ENCODE data around the gene BDKRB1. TPM values are rescaled to one million over a fixed set of nuclear protein-coding genes. Genes with fewer than 3 reads are reported as not detected.

Gene BDKRB1
- polyA plus RNA-seq (2011; rRNA removed) (160 and 215 TPM in 2 replicates), polyA minus RNA-seq (2011; rRNA and poly(A)+ RNA removed) (155 and 203 TPM in 2 replicates)

GRCh38 chr14:96255501-96256366, at the start of gene BDKRB1:
BDKRB1 (plus strand) TSS chr14:96256210; CDS start chr14:96263683, 7,473 bp downstream.
- ChIA-PET POLR2A (interaction anchor here (0.7 to 2.0 kb wide), 9 partner anchors 9 to 151 kb away, joined by 3 to 12 read pairs (median 5); partner anchors contain the start of gene BDKRB2), CTCF (interaction anchor here (0.6 to 3.3 kb wide), 7 partner anchors 19 to 171 kb away, joined by 3 to 18 read pairs (median 3); no protein-coding TSS in a partner anchor)
- peak; percentile 82 for DNase-seq (ENCODE audit: low read depth, low spot score)
- Histone ChIP-seq H3K27me3 (ENCODE audit: control insufficient read depth, insufficient read depth, low read length) (no peaks in the 10 kb centered on the region), H3K4me3 (ENCODE audit: low read depth, low read length) (peak within 1 kb of the TSS; percentile 67), H3K9me3 (ENCODE audit: control insufficient read depth, insufficient read depth, low read length) (peaks cover 7% of the 10 kb centered on the region), H3K27ac (ENCODE audit: low read depth, low read length) (peak within 1 kb of the TSS; percentile 98)
- TF ChIP-seq CTCF (IDR thresholded peaks at IDR 0.05; ENCODE audit: low read depth, low read length): no peak

DNA sequence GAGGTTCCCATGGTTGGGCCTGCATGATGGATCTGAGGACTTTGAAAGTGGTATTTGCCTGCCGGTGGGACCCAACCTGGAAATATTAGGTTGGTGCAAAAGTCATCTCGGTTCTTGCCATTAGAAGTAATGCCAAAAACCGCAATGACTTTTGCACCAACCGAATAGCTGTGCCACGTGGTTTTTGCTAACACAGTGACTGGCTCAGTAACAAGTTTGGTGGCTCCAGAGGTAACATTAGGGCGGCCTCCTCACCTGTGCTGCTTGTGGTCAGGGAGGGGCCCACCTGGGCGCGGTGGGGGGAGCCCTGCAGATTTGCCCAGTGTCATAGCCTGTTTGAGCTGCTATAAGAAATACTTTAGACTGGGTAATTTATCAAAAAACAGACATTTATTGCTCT, 49.5 kb upstream of the BDKRB1 start:
- Histone ChIP-seq H3K27ac (ENCODE audit: low read depth, low read length) (peak overlapping the region; percentile 47), H3K4me3 (ENCODE audit: low read depth, low read length) (peak overlapping the region; percentile 76), H3K27me3 (ENCODE audit: control insufficient read depth, insufficient read depth, low read length) (no peaks in the 10 kb centered on the region), H3K9me3 (ENCODE audit: control insufficient read depth, insufficient read depth, low read length) (peaks cover 13% of the 10 kb centered on the region)
- DNase-seq (ENCODE audit: low read depth, low spot score): no peak
- CTCF ChIA-PET: interaction anchor here (6.1 kb wide), 1 partner anchor 106 kb away, joined by 42 read pairs; no protein-coding TSS in a partner anchor
- TF ChIP-seq CTCF (IDR thresholded peaks at IDR 0.05; ENCODE audit: low read depth, low read length): no peak
- POLR2A ChIA-PET: interaction anchor here (0.7 to 2.8 kb wide), 4 partner anchors 30 to 212 kb away, joined by 4 to 26 read pairs (median 12); no protein-coding TSS in a partner anchor

DNA sequence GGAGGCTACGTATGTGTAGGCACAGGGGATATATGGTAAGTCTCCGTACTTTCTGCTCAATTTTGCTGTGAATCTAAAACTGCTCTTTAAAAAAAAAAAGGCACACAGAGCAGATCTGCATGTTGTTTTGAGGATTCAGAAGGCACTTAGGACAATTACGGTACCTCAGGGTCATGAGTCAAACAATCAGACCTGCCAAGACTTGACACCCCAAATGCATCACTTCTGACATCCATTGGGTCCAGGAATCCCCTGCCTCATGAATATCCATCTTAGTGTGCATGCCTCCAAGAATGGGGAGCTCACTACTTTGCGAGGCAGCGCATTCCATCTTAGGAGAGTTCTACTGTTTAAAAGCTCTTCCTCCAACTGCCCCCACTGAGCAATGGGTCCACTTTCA, 48.3 kb upstream of the BDKRB1 start:
- H3K27me3 ChIP-seq (ENCODE audit: control insufficient read depth, insufficient read depth, low read length): no peaks in the 10 kb centered on the region
- TF ChIP-seq CTCF (IDR thresholded peaks at IDR 0.05; ENCODE audit: low read depth, low read length): no peak
- peaks cover 22% of the 10 kb centered on the region for H3K9me3 ChIP-seq (ENCODE audit: control insufficient read depth, insufficient read depth, low read length)
- peak overlapping the region; percentile 76 for H3K4me3 ChIP-seq (ENCODE audit: low read depth, low read length)
- ChIA-PET POLR2A (interaction anchor here (0.6 to 1.4 kb wide), 3 partner anchors 43 to 102 kb away, joined by 3 read pairs; no protein-coding TSS in a partner anchor), CTCF (interaction anchor here (0.6 to 6.1 kb wide), 4 partner anchors 57 to 208 kb away, joined by 3 to 42 read pairs (median 4); no protein-coding TSS in a partner anchor)
- H3K27ac ChIP-seq (ENCODE audit: low read depth, low read length): no peak overlapping the region
- no peak for DNase-seq (ENCODE audit: low read depth, low spot score)

DNA sequence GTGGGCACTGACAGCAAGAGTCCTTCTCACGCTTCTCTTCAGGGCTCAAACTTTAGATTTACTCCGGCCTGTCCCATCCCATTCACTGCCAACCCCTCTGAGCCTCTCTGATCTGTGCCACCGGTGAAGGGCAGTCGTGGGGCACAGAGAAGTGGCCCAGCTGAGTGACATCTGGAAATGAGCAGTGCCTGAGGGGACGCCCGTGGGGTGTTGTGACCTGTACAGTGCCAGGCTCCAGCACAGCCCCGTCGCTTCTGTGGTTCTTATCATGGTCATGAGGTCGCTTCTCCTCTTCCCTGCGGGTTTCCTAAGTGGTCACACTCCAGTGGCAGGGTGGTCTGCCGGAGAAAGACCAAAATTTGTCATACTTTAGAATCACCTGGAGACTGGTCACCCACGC, 47.3 kb upstream of the BDKRB1 start:
- no peak for DNase-seq (ENCODE audit: low read depth, low spot score)
- peak overlapping the region; percentile 31 for H3K27ac ChIP-seq (ENCODE audit: low read depth, low read length)
- ChIA-PET CTCF (interaction anchor here (6.1 kb wide), 1 partner anchor 108 kb away, joined by 42 read pairs; no protein-coding TSS in a partner anchor), POLR2A (interaction anchor here (0.8 to 1.4 kb wide), 2 partner anchors 63 to 103 kb away, joined by 3 read pairs; no protein-coding TSS in a partner anchor)
- no peaks in the 10 kb centered on the region for H3K27me3 ChIP-seq (ENCODE audit: control insufficient read depth, insufficient read depth, low read length)
- H3K4me3 ChIP-seq (ENCODE audit: low read depth, low read length): peak overlapping the region; percentile 76
- peaks cover 24% of the 10 kb centered on the region for H3K9me3 ChIP-seq (ENCODE audit: control insufficient read depth, insufficient read depth, low read length)
- TF ChIP-seq CTCF (IDR thresholded peaks at IDR 0.05; ENCODE audit: low read depth, low read length): no peak
